HepG2 (cell line): ENCODE results near the gene USP32.

Experiments
- CTCF ChIP-seq: sonication (generic); formaldehyde crosslinking; IDR thresholded peaks from 2 replicates; pipeline ENCODE4 v1.5.0; 2020; ENCODE audit warnings: mild to moderate bottlenecking, missing genetic modification reagents, moderate library complexity
- JUNB ChIP-seq: sonication (generic); formaldehyde crosslinking; IDR thresholded peaks from 2 replicates; pipeline ENCODE4 v1.8.0; 2022; ENCODE audit warnings: missing genetic modification reagents, mild to moderate bottlenecking, borderline replicate concordance
- KDM5A ChIP-seq: fragments of 200-600 bp; sonication (generic); IDR thresholded peaks from 2 replicates; pipeline ENCODE4 v1.7.0; 2018; ENCODE audit warnings: antibody characterized with exemption, mild to moderate bottlenecking, low read length, borderline replicate concordance
- MAFF ChIP-seq: IDR thresholded peaks from 2 replicates; pipeline ENCODE4 v1.6.1; 2011; ENCODE audit warnings: low read depth, low read length, improper control_type of control experiment
- MBNL3 ChIP-seq: fragments of 250-450 bp; sonication (Bioruptor Pico); conservative IDR thresholded peaks from 2 replicates; pipeline ENCODE4 v1.8.0; 2022; ENCODE audit warnings: mild to moderate bottlenecking, inconsistent platforms
- POLR2A ChIP-seq, 2 experiments: IDR thresholded peaks; 2 replicates each; pipeline ENCODE4 v1.6.1; 2011; ENCODE audit warnings: low read depth in 2 of 2, low read length in 2 of 2, mild to moderate bottlenecking in 1 of 2, moderate library complexity in 1 of 2; ENCODE audit not compliant: insufficient read depth in 1 of 2
- POLR2AphosphoS5 ChIP-seq: IDR thresholded peaks from 2 replicates; pipeline ENCODE4 v1.6.1; 2012; ENCODE audit warnings: low read depth, low read length
- SMC3 ChIP-seq: IDR thresholded peaks from 2 replicates; pipeline ENCODE4 v1.6.1; 2011; ENCODE audit warnings: low read length, improper control_type of control experiment
- SNAPC4 ChIP-seq: sonication (generic); formaldehyde crosslinking; IDR thresholded peaks from 2 replicates; pipeline ENCODE4 v1.4.0; 2020; ENCODE audit warnings: mild to moderate bottlenecking, missing genetic modification reagents

- TF ChIP-seq SMC3 (no peak), POLR2A (IDR thresholded peaks at IDR 0.05; ENCODE audit: insufficient read depth in 1 of 2, low read depth in 2 of 2, low read length in 2 of 2) (no peak), CTCF (CRISPR knock-in tag) (no peak), SNAPC4 (no peak), MBNL3 (CRISPR knock-in tag) (no peak), MAFF (no peak), JUNB (CRISPR knock-in tag) (no peak), KDM5A (no peak), POLR2AphosphoS5 (no peak)
Observed at GRCh38 chr17:60160829-60161501, 231.0 kb downstream of the USP32 start.
